Heart right ventricle (tissue), 16 donors: ENCODE data around the gene ABAT. TPM values are rescaled to one million over a fixed set of nuclear protein-coding genes. Genes with fewer than 3 reads are reported as not detected.

ENCODE experiments used
- ATAC-seq, 8 donors: fragments of 200-7000 bp; cut with Tn5 transposase; one replicate each; pipeline ENCODE4 v1.9.1; 2020; ENCODE audit warnings: mild to moderate bottlenecking in 8 of 8, moderate library complexity in 8 of 8, moderate number of reproducible peaks in 1 of 8
- DNase-seq, 2 donors: peaks; one replicate each; pipeline ENCODE4 v3.0.0-alpha.2; 2020
- H3K27ac ChIP-seq, 10 donors: fragments of 200-600 bp; sonication (generic) in 2 of 10; one replicate each; pipeline versions ENCODE4 v1.5.0 to v1.8.0; 2020 to 2022; ENCODE audit warnings: mild to moderate bottlenecking in 3 of 10
- H3K27me3 ChIP-seq, 7 donors: fragments of 200-600 bp; one replicate each; pipeline ENCODE4 v1.8.0; 2021 to 2022; ENCODE audit warnings: mild to moderate bottlenecking in 2 of 7
- H3K36me3 ChIP-seq, 9 donors: fragments of 200-600 bp; sonication (generic) in 1 of 9; one replicate each; pipeline versions ENCODE4 v1.5.0 to v1.8.0; 2020 to 2022; ENCODE audit warnings: mild to moderate bottlenecking in 2 of 9
- H3K4me1 ChIP-seq, 9 donors: fragments of 200-600 bp; sonication (generic) in 1 of 9; one replicate each; pipeline versions ENCODE4 v1.5.0 to v1.8.0; 2020 to 2022; ENCODE audit warnings: mild to moderate bottlenecking in 4 of 9
- H3K4me3 ChIP-seq, 10 donors: fragments of 200-600 bp; sonication (generic) in 2 of 10; one replicate each; pipeline versions ENCODE4 v1.5.0 to v1.8.0; 2020 to 2022; ENCODE audit warnings: mild to moderate bottlenecking in 7 of 10, moderate library complexity in 2 of 10
- H3K9me3 ChIP-seq, 11 donors: fragments of 200-600 bp in 10 of 11; sonication (generic) in 2 of 11; one replicate each; pipeline versions ENCODE4 v1.5.0 to v1.8.0; 2013 to 2022; ENCODE audit warnings: mild to moderate bottlenecking in 2 of 11, control low read depth in 1 of 11, moderate library complexity in 1 of 11
- WGBS, 2 donors: extraction: QIAGEN DNeasy Blood & Tissue Kit; methylation state at CpG; one replicate each; pipeline ENCODE4 v1.1.7; 2013; ENCODE audit warnings: inconsistent platforms in 1 of 2; 5-methylcytosine and 5-hydroxymethylcytosine counted together
- intact Hi-C, 10 donors: fragments of 100-400 bp; cut with DNase I; formaldehyde crosslinking; loops; one replicate each; pipeline versions ENCODE4 v1.11.1 to v1.14.2; 2022
- long read RNA-seq, 3 donors: library from polyadenylated mRNA; unstranded; transcript quantifications; one replicate each; pipeline ENCODE4 v2.0.0, GENCODE V29; 2020 to 2021
- polyA plus RNA-seq, 2 donors: library from polyadenylated mRNA; stranded (reverse); fragments of 200-250 nt; gene quantifications; one replicate each; pipeline ENCODE4 v1.2.3, GENCODE V29; 2013
- total RNA-seq, 10 donors: library from RNA; stranded (reverse); fragmentation: NEBNext Ultra II Directional in 3 of 10; extraction: Animal tissue kit (Norgen Biotek cat#: 25700) in 3 of 10; gene quantifications; one replicate each; pipeline versions ENCODE4 v1.2.1 to v1.2.4, GENCODE V29; 2021 to 2023
- TF ChIP-seq, protein P1 (sequence below), 9 donors: fragments of 200-600 bp; sonication (generic) in 2 of 9; IDR thresholded peaks; one replicate each; pipeline versions ENCODE4 v1.5.0 to v1.8.0; 2021 to 2022; ENCODE audit warnings: antibody characterized with exemption in 9 of 9, mild to moderate bottlenecking in 5 of 9, moderate library complexity in 1 of 9
- donor health status: Arrhythmogenic right ventricular cardiomyopathy.
- donor health status: ischemic (EF 13 %, LVEDD 7.1; RV severe dilation, severe dysfunction).
- donor health status: healthy with polysubstance abuse.
- donor health status: DM: no; HTN: yes; CAD: no.
- donor health status: DM: no; HTN: no; CAD: no.
- donor health status: ischemic (EF 25% LVEDD 6.9; RV normal size, moderate dysfunction).
- donor health status: ischemic (EF 25% LVEDD 5.7; RV mildly dilated, moderate dysfunction).
- donor health status: healthy.
- donor health status: DM: yes; HTN: yes; CAD: no.
- donor health status: Ischemic cardiomyopathy.
- donor health status: ischemic (EF 35%, LVEDD 5.7; RV mildly dilated, moderate dysfunction).
- donor health status: nonischemic (EF 11% LVEDD 7.7; RV severe dilation, severe dysfunction).
- donor health status: DM: yes; HTN: yes; CAD: no.
- donor health status: PGD.
- donor health status: ischemic (EF 29% LVEDD 5.4; RV normal size, mild dysfunction).
- donor health status: nonischemic (EF 23%, LVEDD 6.1; RV moderate dilation, normal function).

ABAT gene
- 10 to 100 TPM in 7 of 10 donors, 1 to 10 TPM in 3; 3.7 to 35.9 (median 17.7) TPM for total RNA-seq
- polyA plus RNA-seq: 10 to 100 TPM in 1 of 2 donors, 1 to 10 TPM in 1; 2.2 to 10.3 TPM
- long read RNA-seq, donor 1, partial matches to known transcripts: 1 of 6 reads
- long read RNA-seq, donor 1, other reads (novel, unspliced or antisense): 5 of 6 reads
- long read RNA-seq, donor 2, full-length matches to known transcripts: 4 of 51 reads
- long read RNA-seq, donor 2, partial matches to known transcripts: 46 of 51 reads
- long read RNA-seq, donor 2, other reads (novel, unspliced or antisense): 1 of 51 reads
- long read RNA-seq, donor 3, full-length matches to known transcripts: 1 of 6 reads
- long read RNA-seq, donor 3, partial matches to known transcripts: 0 of 6 reads
- long read RNA-seq, donor 3, other reads (novel, unspliced or antisense): 5 of 6 reads

DNA sequence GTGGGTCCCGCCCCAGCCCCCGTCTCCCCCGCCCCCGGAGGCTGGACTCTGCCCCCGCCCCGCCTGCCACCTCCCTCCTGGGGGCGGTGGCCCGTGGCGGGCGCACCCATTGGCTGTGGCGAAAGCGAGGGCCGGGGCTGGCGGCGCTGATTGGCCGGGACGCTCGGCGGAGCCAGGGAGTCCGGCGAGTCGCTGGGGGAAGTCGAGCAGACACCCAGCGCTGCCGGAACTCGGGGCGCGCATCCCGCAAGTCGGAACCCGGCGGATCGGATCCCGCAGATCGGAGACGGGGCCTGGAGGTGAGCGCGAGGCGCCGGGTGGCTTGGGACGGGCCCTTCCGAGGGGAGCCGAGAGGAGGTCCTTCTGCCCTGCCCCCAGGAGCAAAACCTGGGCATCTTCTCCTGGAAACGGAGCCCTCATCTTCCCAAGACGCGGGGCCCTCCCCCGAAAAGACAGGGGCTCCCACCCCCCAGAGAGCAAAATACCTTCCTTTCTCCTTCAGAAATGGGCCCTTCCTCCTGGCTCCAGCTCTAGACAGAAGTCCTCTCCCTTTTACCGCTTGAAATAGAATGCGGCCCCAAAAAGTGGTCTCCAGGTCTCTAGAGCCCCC, at the start of gene ABAT:
Gene ABAT (plus strand): TSS at position 205 of the 610 bp plus-strand sequence. CDS start 61,123 bp downstream, outside the sequence.
- DNase-seq (peak; percentile 88 to 92), ATAC-seq (peak; percentile 100)
- peak within 1 kb of the TSS in 4 of 10 donors; percentile 10 to 57 (median 38) for H3K27ac ChIP-seq
- H3K27me3 ChIP-seq: no peaks in the 10 kb centered on the region
- TF ChIP-seq, protein P1, sequence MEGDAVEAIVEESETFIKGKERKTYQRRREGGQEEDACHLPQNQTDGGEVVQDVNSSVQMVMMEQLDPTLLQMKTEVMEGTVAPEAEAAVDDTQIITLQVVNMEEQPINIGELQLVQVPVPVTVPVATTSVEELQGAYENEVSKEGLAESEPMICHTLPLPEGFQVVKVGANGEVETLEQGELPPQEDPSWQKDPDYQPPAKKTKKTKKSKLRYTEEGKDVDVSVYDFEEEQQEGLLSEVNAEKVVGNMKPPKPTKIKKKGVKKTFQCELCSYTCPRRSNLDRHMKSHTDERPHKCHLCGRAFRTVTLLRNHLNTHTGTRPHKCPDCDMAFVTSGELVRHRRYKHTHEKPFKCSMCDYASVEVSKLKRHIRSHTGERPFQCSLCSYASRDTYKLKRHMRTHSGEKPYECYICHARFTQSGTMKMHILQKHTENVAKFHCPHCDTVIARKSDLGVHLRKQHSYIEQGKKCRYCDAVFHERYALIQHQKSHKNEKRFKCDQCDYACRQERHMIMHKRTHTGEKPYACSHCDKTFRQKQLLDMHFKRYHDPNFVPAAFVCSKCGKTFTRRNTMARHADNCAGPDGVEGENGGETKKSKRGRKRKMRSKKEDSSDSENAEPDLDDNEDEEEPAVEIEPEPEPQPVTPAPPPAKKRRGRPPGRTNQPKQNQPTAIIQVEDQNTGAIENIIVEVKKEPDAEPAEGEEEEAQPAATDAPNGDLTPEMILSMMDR (IDR thresholded peaks at IDR 0.05): no peak
- no peaks in the 10 kb centered on the region for H3K9me3 ChIP-seq
- peaks cover 0 to 6% (median 0%) of the 10 kb centered on the region in 9 donors for H3K36me3 ChIP-seq
- intact Hi-C loops: loop anchor here in 5 of 10 donors (5.0 to 10.0 kb wide), 3 partner anchors 123 to 1990 kb away; partner anchors contain the start of genes PMM2 (in 4 of the 5), TMEM186 (in 4 of the 5) and LITAFD (in 1 of the 5)
- WGBS, 2 donors: 2 to 3% methylated on average over 48 to 49 of the region's 49 CpGs
- peak within 1 kb of the TSS; percentile 40 to 84 (median 72) for H3K4me3 ChIP-seq
- peaks cover 3 to 15% (median 10%) of the 10 kb centered on the region in 9 donors for H3K4me1 ChIP-seq

DNA sequence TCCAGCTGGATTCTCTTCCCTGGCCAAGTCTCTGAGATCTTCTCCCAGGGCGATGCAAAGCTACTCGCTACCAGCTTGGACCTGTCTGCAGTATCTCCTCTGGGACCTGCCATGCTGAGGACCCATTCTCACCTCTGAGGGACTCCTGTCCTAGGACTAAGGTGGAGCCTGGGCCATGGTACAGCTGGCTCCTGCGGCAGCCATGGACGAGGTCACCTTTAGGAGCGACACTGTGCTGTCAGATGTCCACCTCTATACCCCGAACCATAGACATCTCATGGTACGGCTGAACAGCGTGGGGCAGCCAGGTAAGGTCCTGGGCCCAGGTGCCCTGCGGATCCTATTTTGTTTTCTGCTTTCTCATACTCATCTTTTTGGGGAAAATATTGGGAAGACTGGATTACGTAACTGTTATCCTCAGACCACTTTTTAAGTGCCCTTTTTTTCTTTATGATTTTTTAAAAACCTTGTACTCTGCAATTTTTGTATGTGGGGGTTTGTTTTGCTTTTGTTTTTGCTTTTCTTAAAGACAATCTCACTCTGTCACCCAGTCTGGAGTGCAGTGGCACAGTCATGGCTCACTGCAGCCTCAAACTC, 48.8 kb upstream of the ABAT start:
- Histone ChIP-seq H3K27me3 (no peaks in the 10 kb centered on the region), H3K36me3 (peaks cover 0 to 68% (median 48%) of the 10 kb centered on the region in 9 donors), H3K4me3 (no peak overlapping the region), H3K9me3 (no peaks in the 10 kb centered on the region), H3K27ac (no peak overlapping the region), H3K4me1 (peaks cover 0 to 24% (median 18%) of the 10 kb centered on the region in 9 donors)
- ATAC-seq (no peak), DNase-seq (no peak)
- 92 to 95% methylated on average over 10 of the region's 10 CpGs for WGBS, 2 donors
- intact Hi-C loops: no loop called here
- TF ChIP-seq, protein P1 (IDR thresholded peaks at IDR 0.05): no peak

DNA sequence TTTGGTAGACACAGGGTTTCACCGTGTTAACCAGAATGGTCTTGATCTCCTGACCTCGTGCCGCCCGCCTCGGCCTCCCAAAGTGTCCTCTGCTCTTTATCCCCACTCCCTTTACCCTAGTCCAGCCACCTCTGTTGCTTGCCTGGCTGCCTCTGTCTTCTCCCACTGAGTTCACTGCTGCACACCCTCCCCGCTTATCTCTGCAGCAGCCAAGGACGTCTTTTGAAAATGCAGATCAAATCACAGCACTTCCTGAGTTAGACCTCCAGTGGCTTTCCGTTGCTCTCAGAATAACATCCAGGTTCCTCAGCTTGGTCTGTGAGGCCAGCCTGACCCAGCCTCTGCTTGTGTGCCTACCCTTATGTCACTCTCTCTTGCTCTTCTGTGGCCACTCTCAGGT, 47.5 kb upstream of the ABAT start:
- TF ChIP-seq, protein P1 (IDR thresholded peaks at IDR 0.05): no peak
- WGBS, 2 donors: 84 to 86% methylated on average over 8 of the region's 8 CpGs
- intact Hi-C loops: no loop called here
- ATAC-seq (no peak), DNase-seq (no peak)
- H3K27me3 ChIP-seq: no peaks in the 10 kb centered on the region
- H3K4me3 ChIP-seq: no peak overlapping the region
- H3K36me3 ChIP-seq: peaks cover 0 to 82% (median 54%) of the 10 kb centered on the region in 9 donors
- H3K9me3 ChIP-seq: no peaks in the 10 kb centered on the region
- no peak overlapping the region for H3K27ac ChIP-seq
- peaks cover 0 to 28% (median 19%) of the 10 kb centered on the region in 9 donors for H3K4me1 ChIP-seq

DNA sequence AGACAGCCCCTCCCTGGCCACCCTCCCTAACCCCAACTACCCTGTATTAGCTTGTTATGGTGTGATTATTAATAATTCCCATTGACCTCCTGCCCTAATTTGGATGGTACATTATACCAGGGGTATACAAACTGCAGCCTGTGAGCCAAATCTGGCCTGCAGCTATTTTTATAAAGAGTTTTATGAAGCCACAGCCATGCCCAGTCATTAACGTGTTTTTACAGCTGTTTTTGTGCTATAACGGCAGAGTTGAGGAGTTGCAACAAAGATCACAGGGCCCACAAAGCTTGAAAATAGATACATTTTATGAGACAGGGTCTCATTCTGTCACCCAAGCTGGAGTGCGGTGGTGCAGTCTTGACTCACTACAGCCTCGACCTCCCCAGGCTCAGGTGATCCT, 47.0 kb upstream of the ABAT start:
- intact Hi-C loops: no loop called here
- no peak overlapping the region for H3K4me3 ChIP-seq
- WGBS, 2 donors: 78 to 85% methylated on average over 4 of the region's 4 CpGs
- H3K4me1 ChIP-seq: peaks cover 0 to 26% (median 15%) of the 10 kb centered on the region in 9 donors
- DNase-seq: no peak
- H3K27ac ChIP-seq: no peak overlapping the region
- TF ChIP-seq, protein P1 (IDR thresholded peaks at IDR 0.05): no peak
- H3K27me3 ChIP-seq: no peaks in the 10 kb centered on the region
- H3K36me3 ChIP-seq: peaks cover 0 to 87% (median 54%) of the 10 kb centered on the region in 9 donors
- no peaks in the 10 kb centered on the region for H3K9me3 ChIP-seq
- ATAC-seq: no peak
